H1 (cell line): ENCODE measurements around the gene MZF1. TPM values are rescaled to one million over a fixed set of nuclear protein-coding genes. Genes with fewer than 3 reads are reported as not detected.

Experiments
- CTCF ChIA-PET: fragments of 300-600 bp; sonication (Branson Sonifier 250); formaldehyde crosslinking; loops from one replicate; lab custom pipeline; 2021; ENCODE audit not compliant: partially characterized antibody; lab: Charles Lee
- POLR2A ChIA-PET: fragments of 300-600 bp; sonication (Branson Sonifier 250); formaldehyde crosslinking; loops from one replicate; lab custom pipeline; 2021; ENCODE audit warnings: inconsistent platforms; ENCODE audit not compliant: partially characterized antibody; lab: Charles Lee
- DNase-seq, 2 experiments: peaks; one replicate each; pipeline versions ENCODE4 v3.0.0 to v3.0.0-alpha.2; 2010 to 2022; ENCODE audit warnings: low spot score in 2 of 2, low read depth in 1 of 2, mixed read lengths in 1 of 2
- FAIRE-seq: peaks from 2 replicates; lab custom pipeline; 2011; peaks lifted over from hg19 to GRCh38; lab: Jason Lieb, UNC
- H2AFZ ChIP-seq: 2 replicates; pipeline ENCODE4 v1.8.1; 2012; ENCODE audit warnings: low read length, inconsistent platforms
- H2AK5ac ChIP-seq: 2 replicates; pipeline ENCODE4 v1.6.1; 2013; ENCODE audit warnings: low read depth, low read length
- H2BK120ac ChIP-seq: replicated peaks from 2 replicates; pipeline ENCODE3; 2013; ENCODE audit warnings: low read depth, low read length, inconsistent platforms
- H2BK12ac ChIP-seq: 2 replicates; pipeline ENCODE4 v1.6.1; 2013; ENCODE audit warnings: low read depth, low read length
- H2BK15ac ChIP-seq: 2 replicates; pipeline ENCODE4 v1.6.1; 2013; ENCODE audit warnings: low read length
- H2BK20ac ChIP-seq: 2 replicates; pipeline ENCODE4 v1.6.1; 2013; ENCODE audit warnings: low read length
- H2BK5ac ChIP-seq: 2 replicates; pipeline ENCODE4 v1.6.1; 2013; ENCODE audit warnings: low read depth, low read length
- H3K14ac ChIP-seq: 2 replicates; pipeline ENCODE4 v1.6.1; 2013; ENCODE audit warnings: inconsistent platforms; ENCODE audit not compliant: insufficient read length
- H3K18ac ChIP-seq: 2 replicates; pipeline ENCODE4 v1.6.1; 2013; ENCODE audit warnings: low read length; ENCODE audit errors: extremely low read depth
- H3K23ac ChIP-seq: 2 replicates; pipeline ENCODE4 v1.6.1; 2013; ENCODE audit warnings: inconsistent platforms; ENCODE audit not compliant: insufficient read length
- H3K23me2 ChIP-seq: 2 replicates; pipeline ENCODE4 v1.6.1; 2013; ENCODE audit warnings: low read depth, low read length
- H3K27ac ChIP-seq: 2 replicates; pipeline ENCODE4 v1.6.1; 2011; ENCODE audit warnings: low read depth, low read length, inconsistent platforms
- H3K27me3 ChIP-seq, 4 experiments: replicated peaks in 1 of 4; 1 replicate in 1 of 4; 2 replicates in 3 of 4; pipeline versions ENCODE4 v1.6.1 to v1.8.1; 2011 to 2013; ENCODE audit warnings: low read length in 3 of 4, mild to moderate bottlenecking in 3 of 4, inconsistent platforms in 2 of 4, mixed read lengths in 2 of 4, moderate library complexity in 1 of 4; ENCODE audit not compliant: control insufficient read depth in 3 of 4, insufficient read depth in 3 of 4; ENCODE audit errors: extremely low read depth in 1 of 4
- H3K36me3 ChIP-seq, 4 experiments: 2 replicates each; pipeline versions ENCODE4 v1.6.1 to v1.8.1; 2011 to 2013; ENCODE audit warnings: mild to moderate bottlenecking in 4 of 4, low read length in 3 of 4, moderate library complexity in 2 of 4, control low read depth in 1 of 4, inconsistent platforms in 1 of 4; ENCODE audit not compliant: insufficient read depth in 4 of 4, control insufficient read depth in 2 of 4
- H3K4ac ChIP-seq: replicated peaks from 2 replicates; pipeline ENCODE3; 2013; ENCODE audit warnings: low read length, low read depth, mixed read lengths, inconsistent platforms; ENCODE audit not compliant: insufficient read length
- H3K4me1 ChIP-seq, 4 experiments: replicated peaks in 1 of 4; 1 replicate in 1 of 4; 2 replicates in 3 of 4; pipeline versions ENCODE4 v1.6.1 to v1.8.1; 2011 to 2013; ENCODE audit warnings: low read length in 3 of 4, inconsistent platforms in 2 of 4, mixed read lengths in 1 of 4; ENCODE audit not compliant: insufficient read depth in 4 of 4, control insufficient read depth in 3 of 4
- H3K4me2 ChIP-seq, 2 experiments: 2 replicates each; pipeline versions ENCODE4 v1.6.1 to v1.8.1; 2011 to 2013; ENCODE audit warnings: low read depth in 2 of 2, low read length in 2 of 2, control low read depth in 1 of 2, inconsistent platforms in 1 of 2, mild to moderate bottlenecking in 1 of 2; ENCODE audit not compliant: insufficient read depth in 1 of 2
- H3K4me3 ChIP-seq, 4 experiments: fragments of 200-600, 300-600 bp in 1 of 4; sonication (generic), shearing (Covaris generic), sonication (Bioruptor Twin) in 1 of 4; 2 replicates each; pipeline versions ENCODE4 v1.5.1 to v1.8.1; 2011 to 2016; ENCODE audit warnings: low read length in 4 of 4, low read depth in 3 of 4, control low read depth in 2 of 4, inconsistent platforms in 2 of 4, mild to moderate bottlenecking in 2 of 4, mixed read lengths in 1 of 4, moderate library complexity in 1 of 4; ENCODE audit not compliant: insufficient read depth in 2 of 4; ENCODE audit errors: extremely low read depth in 1 of 4
- H3K56ac ChIP-seq: replicated peaks from 2 replicates; pipeline ENCODE3; 2013; ENCODE audit warnings: low read depth, mild to moderate bottlenecking, mixed read lengths, low read length, inconsistent platforms; ENCODE audit not compliant: insufficient read length
- H3K79me1 ChIP-seq: 2 replicates; pipeline ENCODE4 v1.6.1; 2013; ENCODE audit warnings: low read depth, low read length, control low read depth
- H3K79me2 ChIP-seq, 2 experiments: 2 replicates each; pipeline versions ENCODE4 v1.6.1 to v1.8.1; 2012 to 2013; ENCODE audit warnings: low read length in 2 of 2, mild to moderate bottlenecking in 2 of 2, inconsistent platforms in 1 of 2; ENCODE audit not compliant: insufficient read depth in 2 of 2, control insufficient read depth in 1 of 2
- H3K9ac ChIP-seq, 4 experiments: replicated peaks in 1 of 4; 1 replicate in 1 of 4; 2 replicates in 3 of 4; pipeline versions ENCODE4 v1.6.1 to v1.8.1; 2011 to 2013; ENCODE audit warnings: low read depth in 3 of 4, low read length in 3 of 4, control low read depth in 2 of 4, mild to moderate bottlenecking in 2 of 4, moderate library complexity in 2 of 4, inconsistent platforms in 1 of 4; ENCODE audit errors: extremely low read depth in 1 of 4
- H3K9me3 ChIP-seq, 2 experiments: 2 replicates each; pipeline versions ENCODE4 v1.6.1 to v1.8.1; 2012 to 2013; ENCODE audit warnings: mild to moderate bottlenecking in 2 of 2, moderate library complexity in 2 of 2, control low read depth in 1 of 2, inconsistent platforms in 1 of 2, low read depth in 1 of 2, low read length in 1 of 2, mixed read lengths in 1 of 2; ENCODE audit not compliant: insufficient read depth in 2 of 2
- H4K20me1 ChIP-seq, 2 experiments: replicated peaks in 1 of 2; 2 replicates each; pipeline versions ENCODE3 to v1.8.1; 2011 to 2013; ENCODE audit warnings: inconsistent platforms in 2 of 2, low read length in 2 of 2, mild to moderate bottlenecking in 1 of 2; ENCODE audit not compliant: insufficient read depth in 2 of 2, control insufficient read depth in 1 of 2
- H4K5ac ChIP-seq: 2 replicates; pipeline ENCODE4 v1.6.1; 2013; ENCODE audit warnings: low read length, low read depth, mixed read lengths, inconsistent platforms; ENCODE audit not compliant: insufficient read length
- H4K8ac ChIP-seq: 2 replicates; pipeline ENCODE4 v1.8.0; 2013; ENCODE audit warnings: mild to moderate bottlenecking, moderate library complexity, low read length, inconsistent platforms; ENCODE audit not compliant: insufficient read depth; ENCODE audit errors: extremely low read depth
- H4K91ac ChIP-seq: replicated peaks from 2 replicates; pipeline ENCODE3; 2013; ENCODE audit warnings: low read length, mixed read lengths, inconsistent platforms; ENCODE audit not compliant: insufficient read length
- ASH2L ChIP-seq: fragments of 200-600, 300-600 bp; sonication (generic); IDR thresholded peaks from one replicate; pipeline ENCODE4 v1.7.1; 2017; ENCODE audit warnings: low read length
- CTBP2 ChIP-seq: IDR thresholded peaks from 2 replicates; pipeline ENCODE4 v1.7.0; 2011; ENCODE audit warnings: borderline replicate concordance, mild to moderate bottlenecking, moderate library complexity, mixed read lengths, low read length; ENCODE audit not compliant: insufficient read depth, insufficient read length
- EGR1 ChIP-seq: IDR thresholded peaks from 2 replicates; pipeline ENCODE4 v1.6.1; 2011; ENCODE audit warnings: low read depth, low read length, borderline replicate concordance
- GABPA ChIP-seq: IDR thresholded peaks from 2 replicates; pipeline ENCODE4 v1.6.1; 2011; ENCODE audit warnings: mild to moderate bottlenecking, low read length, moderate library complexity, borderline replicate concordance; ENCODE audit not compliant: insufficient read depth
- JUND ChIP-seq: IDR thresholded peaks from 2 replicates; pipeline ENCODE4 v1.6.1; 2011; ENCODE audit warnings: mild to moderate bottlenecking, improper control_type of control experiment, low read length
- SIN3A ChIP-seq, 2 experiments: IDR thresholded peaks in 1 of 2; conservative IDR thresholded peaks in 1 of 2; 2 replicates each; pipeline ENCODE4 v1.6.1; 2011 to 2012; ENCODE audit warnings: low read length in 2 of 2, improper control_type of control experiment in 1 of 2, low read depth in 1 of 2, mild to moderate bottlenecking in 1 of 2
- USF2 ChIP-seq: IDR thresholded peaks from 2 replicates; pipeline ENCODE4 v1.6.1; 2011; ENCODE audit warnings: low read length, improper control_type of control experiment
- YY1 ChIP-seq: IDR thresholded peaks from 2 replicates; pipeline ENCODE4 v1.6.1; 2011; ENCODE audit warnings: low read depth, mild to moderate bottlenecking, low read length
- WGBS, 2 experiments: shearing (Covaris generic) in 1 of 2; methylation state at CpG; one replicate each; pipeline versions ENCODE4 v1.1.6 to v1.1.7; 2013 to 2015; ENCODE audit warnings: low lambda C conversion rate in 2 of 2, mixed read lengths in 2 of 2, inconsistent platforms in 1 of 2, low coverage in 1 of 2, missing lambda C conversion rate in 1 of 2; ENCODE audit not compliant: insufficient replicate concordance in 2 of 2, insufficient coverage in 1 of 2, insufficient read length in 1 of 2; ENCODE audit errors: extremely low coverage in 1 of 2, missing lambda C conversion rate in 1 of 2; 5-methylcytosine and 5-hydroxymethylcytosine counted together
- polyA plus RNA-seq, 7 experiments: library from polyadenylated mRNA; depleted of rRNA in 3 of 7; stranded (reverse) in 5 of 7; unstranded in 2 of 7; fragments of >200 nt in 5 of 7; fragments of 200-250 nt in 2 of 7; gene quantifications; 1 replicate in 5 of 7; 2 replicates in 1 of 7; 4 replicates in 1 of 7; pipeline versions ENCODE4 v1.2.1 to v1.2.3, GENCODE V29; 2011 to 2013; ENCODE audit warnings: missing spikeins in 2 of 7, mixed read lengths in 2 of 7
- total RNA-seq: library from RNA; stranded (reverse); fragmentation: NEBNext Ultra II Directional; extraction: Animal tissue kit (Norgen Biotek cat#: 25700); gene quantifications from 2 replicates; pipeline ENCODE4 v1.2.1, GENCODE V29; 2021

The MZF1 gene
- total and polyA plus RNA-seq, 2 of the 8 experiments (the other 6 are each of a cell fraction or from before 2014, with no cell fraction given) = 15.2 to 25.0 TPM

GRCh38 chr19:58575183-58576041, 2.3 kb upstream of the MZF1 start:
- Histone ChIP-seq H2BK20ac (no peak overlapping the region), H3K23me2 (peaks cover 17% of the 10 kb centered on the region), H2BK15ac (no peak overlapping the region), H3K18ac (peak overlapping the region; percentile 81), H2AFZ (peak overlapping the region; percentile 72; the same call in 1 of the 2 replicates), H4K20me1 (peaks cover 0 to 6% of the 10 kb centered on the region in 2 experiments), H3K4ac (no peak overlapping the region), H2BK12ac (no peak overlapping the region; the same call in none of the 2 replicates), H4K91ac (peak overlapping the region; percentile 85), H3K36me3 (peaks cover 0 to 6% (median 4%) of the 10 kb centered on the region in 4 experiments; a peak in 2 of 8 replicates), H4K5ac (peak overlapping the region; percentile 77), H3K4me1 (peaks cover 0 to 11% (median 1%) of the 10 kb centered on the region in 4 experiments; a peak in 3 of 7 replicates), H3K79me1 (no peaks in the 10 kb centered on the region), H3K14ac (no peak overlapping the region), H3K23ac (no peak overlapping the region), H2BK5ac (peak overlapping the region; percentile 83; the same call in 1 of the 2 replicates), H3K27me3 (no peaks in the 10 kb centered on the region), H3K56ac (no peak overlapping the region), H3K79me2 (peaks cover 0 to 3% of the 10 kb centered on the region in 2 experiments; a peak in 1 of 4 replicates), H3K9me3 (no peaks in the 10 kb centered on the region), H2AK5ac (0 out of 2 replicates have a peak overlapping the region, but pooled peaks have one; percentile 84), H3K4me3 (peak overlapping the region; percentile 71 to 94 (median 78)), H4K8ac (peak overlapping the region; percentile 85), H3K4me2 (peak overlapping the region; percentile 80 to 98), H3K27ac (peak overlapping the region; percentile 64), H3K9ac (peak overlapping the region; percentile 36 to 71 (median 70)), H2BK120ac (no peak overlapping the region)
- FAIRE-seq = no peak
- DNase-seq = peak in 1 of 2 experiments; percentile 87
- ChIA-PET CTCF (interaction anchor here (0.6 to 3.1 kb wide), 5 partner anchors 10 to 58 kb away, joined by 3 to 18 read pairs (median 7); partner anchors contain the start of gene ZBTB45), POLR2A (interaction anchor here (0.6 to 8.4 kb wide), 11 partner anchors 10 to 92 kb away, joined by 3 to 82 read pairs (median 8); partner anchors contain the start of genes CHMP2A, TRIM28, UBE2M and ZBTB45)
- 1% methylated on average over 57 of the region's 66 CpGs; no CpG with 5 or more reads in 1 of the 2 experiments for WGBS, 2 experiments
- TF ChIP-seq USF2 (no peak; the same call in 1 of the 2 replicates), GABPA (no peak), YY1 (no peak), ASH2L (peak; percentile 43), JUND (no peak), CTBP2 (no peak), SIN3A (conservative IDR thresholded peaks at IDR 0.05 in 1 of 2, IDR thresholded peaks at IDR 0.05 in 1 of 2; ENCODE audit: low read depth in 1 of 2, low read length in 2 of 2) (0 out of 4 replicates have a peak, but pooled peaks have one; percentile 4 to 51), EGR1 (no peak)
